Middle frontal gyrus (tissue), 1 donor: ENCODE data around the gene SERPINA1.
A peak's percentile ranks its signal among the peaks of the same experiment; 100 is the strongest.
"Not testable (repeated sequence)": the region's sequence is repeated elsewhere in the genome, so short reads cannot be mapped to it uniquely, and the experiment has no call there.

Experiments
- DNase-seq: peaks from one replicate; pipeline ENCODE4 v3.0.0-alpha.2; 2015; ENCODE audit warnings: low spot score; ENCODE audit errors: extremely low spot score

SERPINA1 gene

DNA sequence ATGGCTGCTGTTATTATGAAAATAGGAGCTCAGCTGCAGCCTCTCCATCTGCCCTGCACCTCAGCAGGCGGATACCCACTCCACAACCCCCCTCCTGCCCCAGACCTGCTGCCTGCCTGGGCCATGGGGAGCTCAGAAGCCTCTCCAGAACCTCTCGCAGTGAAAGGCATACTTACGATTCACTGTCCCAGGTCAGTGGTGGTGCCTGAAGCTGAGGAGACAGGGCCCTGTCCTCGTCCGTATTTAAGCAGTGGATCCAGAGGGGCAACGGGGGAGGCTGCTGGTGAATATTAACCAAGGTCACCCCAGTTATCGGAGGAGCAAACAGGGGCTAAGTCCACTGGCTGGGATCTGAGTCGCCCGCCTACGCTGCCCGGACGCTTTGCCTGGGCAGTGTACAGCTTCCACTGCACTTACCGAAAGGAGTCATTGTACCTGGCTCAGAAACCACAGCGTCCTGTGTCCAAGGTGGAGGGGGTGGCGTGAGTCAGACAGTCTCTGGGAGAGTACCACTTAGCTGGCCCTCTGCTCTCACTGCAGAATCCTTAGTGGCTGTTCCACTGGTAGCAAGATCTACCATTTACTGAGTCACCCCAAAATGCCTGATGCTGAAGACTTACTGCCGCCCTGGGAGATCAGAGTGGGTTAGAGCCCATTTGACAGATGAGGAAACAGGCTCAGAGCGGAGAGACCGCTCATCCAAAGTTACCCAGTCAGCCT is at the start of gene SERPINA1:
TSS of gene SERPINA1 (minus strand) at position 219 of the 720 bp plus-strand sequence. CDS start 5,365 bp downstream, outside the sequence.
- no peak for DNase-seq

DNA sequence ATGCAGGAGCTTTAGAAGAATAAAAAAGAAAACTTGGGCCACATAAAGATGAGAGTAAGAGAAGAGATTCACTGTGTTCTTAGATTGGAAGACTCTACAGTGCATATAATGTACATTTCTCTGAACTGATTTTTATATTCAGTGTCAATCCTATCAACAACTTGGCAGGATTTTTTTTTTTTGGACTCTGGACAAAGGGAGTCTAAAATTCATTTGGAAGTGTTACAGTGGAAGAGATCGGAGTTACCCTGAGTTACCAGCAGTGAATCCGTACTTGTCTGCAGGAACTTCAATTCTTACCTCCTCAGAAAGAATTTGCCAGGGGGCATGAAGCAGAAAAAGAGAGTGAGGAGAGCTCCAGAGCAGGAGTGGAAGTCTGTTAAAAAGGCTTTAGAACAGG is 40.2 kb upstream of the SERPINA1 start:
- DNase-seq = no peak

DNA sequence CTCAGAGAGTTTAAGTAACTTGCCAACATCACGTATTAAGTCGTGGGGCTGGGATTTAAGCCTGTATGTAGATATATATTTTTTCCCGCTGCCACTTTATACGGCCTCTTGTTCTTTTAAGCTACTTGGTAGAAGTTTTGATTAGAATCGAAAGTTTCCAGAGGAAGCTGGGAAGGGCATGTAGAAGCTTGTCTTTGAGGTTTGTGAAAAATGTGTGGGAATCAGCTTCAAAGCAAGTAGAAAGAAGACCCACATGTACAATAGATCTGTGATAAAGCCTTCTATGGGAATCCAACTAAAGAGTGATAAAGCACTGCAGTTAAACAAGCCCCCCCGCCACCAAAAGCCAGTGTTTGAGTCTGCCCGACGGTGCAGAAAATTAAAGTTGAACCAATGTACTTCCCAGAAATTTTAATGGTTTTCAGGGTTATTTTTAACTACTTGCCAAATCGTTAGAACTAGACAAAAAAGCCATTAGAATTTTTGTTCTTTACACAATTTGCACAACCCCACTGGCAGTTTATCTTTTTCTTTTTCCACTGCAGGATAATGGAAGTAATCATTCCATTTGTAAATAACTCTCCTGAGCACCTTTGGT is 38.7 kb upstream of the SERPINA1 start:
- no peak for DNase-seq

DNA sequence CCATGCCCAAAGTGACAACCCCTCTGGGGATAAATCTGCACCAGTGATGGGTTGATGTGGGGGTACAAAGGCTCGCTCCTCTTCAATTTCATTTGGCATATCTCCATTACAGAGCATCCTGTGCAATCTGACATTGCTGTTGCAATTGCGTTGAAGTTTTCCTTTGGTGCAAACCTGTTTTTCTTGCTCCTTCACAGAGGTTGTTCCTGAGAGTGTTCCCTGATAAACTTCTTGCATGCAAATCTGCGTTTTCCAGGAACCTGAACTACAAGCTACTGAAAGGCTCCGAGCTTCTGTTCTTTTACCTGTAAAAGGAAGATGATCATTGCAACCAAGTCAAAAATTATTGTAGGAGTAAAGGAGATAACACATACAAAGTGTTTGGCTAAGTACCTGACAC is 38.1 kb upstream of the SERPINA1 start:
- DNase-seq = no peak

DNA sequence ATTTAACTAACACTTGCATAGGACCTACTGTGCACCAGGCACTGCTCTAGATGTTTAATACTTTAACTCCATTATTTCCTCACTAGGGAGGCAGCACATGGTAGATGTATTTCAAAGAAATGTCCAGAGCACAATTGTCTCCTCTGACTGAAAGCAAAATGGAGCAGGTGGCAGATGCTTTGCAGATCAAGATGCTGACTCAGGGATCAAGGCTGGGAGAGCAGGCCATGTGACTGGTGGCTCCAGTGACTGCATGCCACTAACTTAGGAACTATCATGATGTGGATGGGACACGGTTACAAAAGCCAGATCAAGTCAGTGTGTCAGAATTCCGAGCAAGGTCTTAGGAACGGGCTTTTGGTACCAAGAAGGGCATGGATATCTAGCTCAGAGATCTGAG is 36.0 kb upstream of the SERPINA1 start:
- no peak for DNase-seq

DNA sequence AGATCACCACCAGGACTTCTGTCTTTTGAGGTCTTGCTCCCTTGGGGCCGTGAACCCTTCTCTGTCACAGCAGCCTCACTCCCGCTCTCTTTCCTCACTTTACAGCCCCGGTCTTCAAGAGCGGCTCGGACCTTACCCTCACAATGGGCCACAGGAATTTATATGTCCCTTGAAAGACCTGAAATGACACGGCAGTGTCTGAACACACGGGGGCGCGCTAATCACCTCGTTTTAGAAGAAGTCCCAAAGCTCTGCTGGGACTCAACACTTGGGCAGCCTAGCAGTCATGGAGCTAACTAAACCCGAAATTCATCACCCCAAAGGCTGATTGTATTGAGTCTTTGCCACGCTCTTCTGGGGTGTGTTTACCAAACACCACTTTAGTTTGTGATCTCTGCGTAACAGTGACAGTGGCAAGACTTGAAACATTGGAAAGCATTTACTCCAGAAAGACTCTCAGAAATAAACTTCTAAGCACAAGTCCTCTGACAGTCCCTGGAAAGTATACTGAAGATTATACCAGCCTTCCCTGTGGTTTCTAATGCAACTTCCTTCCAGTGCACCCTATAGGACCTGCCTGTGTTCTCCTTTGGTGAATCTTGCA is 35.2 kb upstream of the SERPINA1 start:
- peak; percentile 14 for DNase-seq

DNA sequence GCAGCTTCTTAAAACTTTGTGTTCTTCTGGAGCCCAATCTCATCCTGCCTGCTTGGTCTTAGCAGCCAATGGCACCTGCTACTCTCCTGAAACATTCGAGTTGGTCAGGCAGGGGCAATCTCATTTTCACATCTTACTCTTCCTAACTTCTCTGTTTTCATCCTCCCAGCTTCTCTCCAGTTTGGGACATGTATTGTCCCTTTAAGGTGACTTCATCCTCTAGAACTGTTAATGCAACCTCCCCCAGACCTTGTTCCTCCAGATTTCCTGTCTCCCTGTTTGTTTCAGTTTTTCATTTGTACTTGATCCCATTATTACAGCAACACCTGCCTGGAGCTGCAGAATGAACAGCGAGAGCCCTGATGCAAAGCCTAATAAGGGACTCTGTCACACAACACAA is 32.9 kb upstream of the SERPINA1 start:
- DNase-seq = no peak

DNA sequence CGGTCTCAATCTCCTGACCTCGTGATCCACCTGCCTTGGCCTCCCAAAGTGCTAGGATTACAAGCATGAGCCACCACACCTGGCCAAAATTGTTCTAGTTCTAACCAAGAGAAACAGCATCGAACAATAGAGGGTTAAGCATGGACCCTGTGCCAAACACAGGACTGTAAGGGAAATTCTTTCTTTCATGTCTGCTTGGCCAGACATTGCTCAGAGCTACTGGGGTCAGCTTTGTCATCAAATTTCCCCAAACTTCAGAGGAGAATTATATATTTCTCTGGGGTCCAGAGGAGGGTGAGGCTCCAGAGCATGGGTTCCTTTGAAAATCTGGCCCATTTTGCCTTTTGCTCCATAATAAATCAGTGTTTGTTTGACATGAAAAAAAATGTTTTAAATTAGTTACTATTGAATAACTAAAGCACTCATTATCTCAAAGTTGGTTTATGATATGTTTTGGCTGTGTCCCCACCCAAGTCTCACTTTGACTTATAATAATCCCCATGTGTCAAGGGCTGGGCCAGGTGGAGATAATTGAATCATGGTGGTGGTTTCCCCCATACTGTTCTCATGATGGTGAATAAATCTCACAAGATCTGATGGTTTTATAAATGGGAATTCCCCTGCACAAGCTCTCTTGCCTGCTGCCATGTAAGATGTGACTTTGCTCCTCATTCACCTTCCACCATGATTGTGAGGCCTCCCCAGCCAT is 29.2 kb upstream of the SERPINA1 start:
- DNase-seq = not testable (repeated sequence)

DNA sequence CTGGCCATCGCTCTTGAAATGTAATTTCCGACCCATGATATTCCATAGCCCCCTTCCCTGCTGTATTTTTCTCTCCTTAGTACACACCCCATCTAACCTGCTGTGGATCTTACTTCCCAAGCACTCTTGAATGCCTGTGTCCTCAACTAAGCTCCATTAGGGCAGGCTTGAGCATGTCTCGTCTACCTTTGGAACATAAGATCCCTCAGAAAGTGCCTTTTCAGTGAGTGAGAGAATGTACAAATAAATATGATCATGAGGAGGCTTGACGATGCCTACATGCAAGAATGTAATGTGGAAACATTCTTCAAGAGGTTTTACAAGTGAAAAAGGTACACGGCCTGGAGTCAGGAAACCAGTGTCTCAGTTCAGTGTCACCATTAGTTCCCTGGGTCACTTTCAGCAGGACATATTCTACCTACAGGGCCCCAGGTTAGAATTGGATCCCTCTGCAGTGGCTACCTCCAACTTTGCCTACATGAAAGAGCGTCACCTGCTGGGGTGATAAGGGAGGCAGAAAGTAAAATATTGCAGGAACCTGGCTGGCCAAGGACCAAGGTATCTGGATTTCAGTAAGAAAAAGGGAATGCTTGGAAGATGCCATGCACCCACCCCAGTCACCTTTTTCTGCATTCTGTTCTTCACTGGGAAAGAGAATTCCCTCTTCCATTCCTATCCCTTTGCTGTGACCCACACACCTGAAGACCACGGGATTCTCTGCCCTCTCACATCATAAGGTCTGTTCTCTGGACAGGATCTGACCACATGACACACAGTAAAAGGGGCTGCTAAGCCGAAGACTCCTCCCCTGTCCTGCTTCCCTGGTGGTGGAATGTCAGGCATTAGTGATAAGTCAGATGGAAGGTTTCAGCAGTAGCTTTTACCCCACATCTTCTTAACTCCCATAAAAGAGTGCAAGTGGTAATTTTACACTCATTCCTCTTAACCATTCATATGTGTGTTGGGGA is 24.6 kb upstream of the SERPINA1 start:
- DNase-seq = no peak

DNA sequence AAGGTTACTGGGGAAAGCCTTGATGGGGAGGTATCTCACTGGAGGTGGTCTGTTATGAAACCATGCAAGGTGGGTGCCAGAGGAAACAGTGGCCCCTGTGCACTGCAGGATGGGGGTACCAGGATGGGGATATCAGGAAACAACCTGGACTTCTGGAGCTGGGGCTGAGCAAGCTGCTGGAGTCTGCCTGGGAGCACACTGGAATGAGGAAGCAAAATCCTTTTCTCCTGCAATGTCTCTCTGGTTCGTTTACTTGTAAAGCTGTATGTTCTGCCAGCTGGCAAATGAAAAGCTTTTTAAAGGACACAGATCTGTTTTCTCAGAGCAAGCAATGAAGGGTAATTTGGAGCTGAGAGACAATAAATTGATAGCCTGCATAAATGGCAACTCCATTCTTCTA is 23.2 kb upstream of the SERPINA1 start:
- no peak for DNase-seq

DNA sequence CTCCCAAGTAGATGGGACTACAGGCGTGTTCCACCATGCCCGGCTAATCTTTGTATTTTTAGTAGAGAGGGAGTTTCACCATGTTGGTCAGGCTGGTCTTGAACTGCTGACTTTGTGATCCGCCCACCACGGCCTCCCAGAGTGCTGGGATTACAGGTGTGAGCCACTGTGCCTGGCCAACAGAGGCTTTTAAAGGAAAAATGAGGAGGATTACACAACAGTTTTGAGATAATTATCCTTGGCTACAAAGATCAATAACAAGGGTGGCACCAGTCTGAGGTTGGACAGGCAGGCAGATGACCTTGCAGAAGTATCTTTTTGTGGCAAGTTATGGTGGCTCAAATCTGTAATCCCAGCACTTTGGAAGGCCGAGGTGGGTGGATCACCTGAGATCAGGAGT is 21.0 kb upstream of the SERPINA1 start:
- not testable (repeated sequence) for DNase-seq

DNA sequence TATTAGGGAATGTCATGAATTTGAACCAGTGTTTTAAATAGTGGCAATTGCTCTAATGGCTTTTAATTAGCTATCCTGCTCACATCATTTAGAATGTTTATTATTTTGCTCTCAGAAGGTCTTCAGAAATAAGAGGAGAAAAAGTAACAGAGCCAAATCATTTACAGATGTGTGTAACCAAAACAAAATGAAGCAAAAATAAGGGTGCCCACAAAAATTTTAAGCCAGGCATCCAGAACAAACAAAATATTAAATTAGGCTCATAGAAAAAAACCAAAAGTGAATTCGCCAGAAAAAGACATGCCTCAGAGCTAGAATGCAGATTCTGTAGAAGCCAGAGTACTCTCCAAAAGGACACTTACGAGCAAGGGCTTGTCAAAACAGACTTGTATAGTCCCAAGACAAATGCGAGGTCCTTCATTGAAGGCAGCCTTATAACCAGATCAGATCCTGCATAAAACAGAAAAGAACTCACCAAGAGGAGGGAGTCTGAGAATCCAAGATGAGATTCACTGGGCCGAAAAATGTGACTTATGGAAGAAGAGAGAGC is 20.2 kb upstream of the SERPINA1 start:
- no peak for DNase-seq

DNA sequence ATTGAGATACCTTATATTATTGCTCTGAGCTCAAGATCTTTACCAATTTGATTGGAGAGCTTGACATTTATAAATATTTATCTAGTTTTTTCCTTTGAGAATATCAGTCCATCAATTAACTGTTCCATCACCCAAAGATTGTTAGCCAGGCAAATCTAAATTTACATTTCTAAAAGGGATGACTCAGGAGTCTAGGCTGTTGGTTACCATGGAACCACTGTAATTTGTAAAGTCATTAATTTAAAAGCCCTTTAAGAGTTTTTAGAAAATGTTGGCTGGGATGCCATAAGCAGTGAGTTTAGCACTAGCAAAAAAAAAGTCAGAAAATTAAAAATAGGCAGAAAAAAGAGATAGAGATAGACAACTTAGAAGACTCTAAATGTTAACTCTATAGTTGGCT is 19.5 kb upstream of the SERPINA1 start:
- DNase-seq = no peak

DNA sequence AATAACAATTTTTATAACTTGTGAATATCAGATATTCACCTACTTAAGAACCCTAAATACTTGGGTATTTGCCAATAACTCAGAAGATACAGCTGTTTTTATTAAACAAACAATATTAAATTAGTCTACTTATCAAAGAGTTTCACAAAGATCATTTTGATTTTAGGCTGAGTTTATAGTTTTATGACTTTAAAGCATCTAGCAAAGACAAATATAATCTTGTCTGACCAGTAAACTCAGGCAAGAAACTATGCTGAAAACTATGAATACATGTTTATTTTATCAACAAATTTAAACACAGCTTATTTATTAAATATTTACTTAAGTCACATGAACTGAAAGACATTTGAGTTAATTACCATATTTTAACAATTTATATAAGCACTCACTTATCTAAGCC is 18.5 kb upstream of the SERPINA1 start:
- no peak for DNase-seq

DNA sequence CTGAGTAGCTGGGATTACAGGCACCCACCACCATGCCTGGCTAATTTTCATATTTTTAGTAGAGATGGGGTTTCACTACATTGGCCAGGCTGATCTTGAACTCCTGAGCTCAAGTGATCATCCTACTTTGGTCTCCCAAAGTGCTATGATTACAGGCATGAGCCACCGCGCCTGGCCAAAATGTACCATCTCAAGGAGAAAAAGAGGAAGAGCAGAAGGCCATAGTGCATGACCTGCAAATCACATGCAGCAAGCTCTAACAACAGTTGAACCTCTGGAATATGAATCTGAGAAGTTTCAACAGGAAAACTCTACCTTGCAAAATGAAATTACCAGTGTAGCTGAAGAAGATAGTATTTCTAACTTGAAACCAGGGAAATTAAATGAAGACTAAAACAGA is 17.1 kb upstream of the SERPINA1 start:
- no peak for DNase-seq

DNA sequence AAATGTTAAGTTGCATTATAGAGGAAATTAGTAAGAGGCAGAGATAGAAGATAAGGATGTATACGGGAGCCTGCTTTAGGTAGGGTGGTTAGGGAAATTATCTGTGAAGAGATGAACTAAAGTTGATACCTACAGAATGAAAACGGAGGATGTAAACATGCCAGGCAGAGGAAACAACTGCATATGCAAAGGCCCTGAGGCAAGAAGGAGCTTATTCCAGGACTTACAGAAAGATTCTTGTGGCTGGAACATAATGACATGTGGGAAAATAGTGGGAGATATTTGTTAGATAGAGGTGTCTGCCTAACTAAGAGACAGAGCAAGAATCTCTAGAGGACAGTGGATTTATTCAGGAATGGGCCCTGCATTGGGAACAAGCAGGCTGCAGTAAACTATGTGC is 16.2 kb upstream of the SERPINA1 start:
- no peak for DNase-seq

DNA sequence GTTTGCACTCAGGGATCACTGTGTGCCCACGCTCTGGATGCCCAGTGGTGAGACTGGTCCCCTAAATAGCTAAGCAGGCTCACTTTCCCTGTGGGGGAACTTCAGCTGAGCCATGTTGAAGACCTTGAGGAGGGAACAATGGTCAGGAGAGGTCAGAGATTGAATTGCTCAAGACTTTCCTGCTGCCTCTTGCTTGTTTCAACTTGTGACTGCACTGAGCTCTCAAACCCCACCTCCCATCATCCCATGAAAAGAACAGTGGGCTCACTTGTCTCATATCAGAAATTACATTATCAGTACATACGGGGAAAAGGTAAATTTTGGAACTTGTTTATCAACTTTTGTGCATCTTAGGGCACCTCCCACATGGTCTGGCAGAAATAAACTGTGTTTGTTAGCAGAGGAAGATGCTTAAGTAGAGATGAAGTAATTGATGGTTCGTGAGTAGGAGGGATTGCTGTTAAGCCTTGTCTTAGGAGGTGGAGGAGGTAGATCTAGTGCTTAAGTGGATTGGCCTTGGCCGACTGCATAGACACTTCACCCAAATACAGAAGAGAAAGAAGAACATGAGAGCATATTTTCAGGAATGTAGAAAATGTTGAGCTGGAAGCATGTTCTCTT is 15.0 kb upstream of the SERPINA1 start:
- DNase-seq = no peak

DNA sequence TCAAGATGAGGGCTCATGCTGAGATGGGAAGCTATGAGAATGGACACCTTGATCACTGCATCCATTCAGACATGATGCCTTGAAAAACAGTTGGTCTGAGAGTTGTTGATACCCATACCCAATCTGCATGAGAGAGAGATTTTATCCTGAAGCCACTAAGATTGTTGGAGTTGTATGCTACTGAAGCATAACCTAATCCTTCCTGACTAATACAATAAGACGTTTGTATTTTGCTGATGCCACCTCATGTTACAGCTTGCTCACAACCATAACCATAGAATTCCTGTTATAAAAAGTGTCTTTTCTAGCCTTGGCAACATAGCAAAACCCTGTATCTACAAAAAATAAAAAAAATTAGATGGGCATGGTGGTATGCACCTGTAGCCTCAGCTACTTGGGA is 12.7 kb upstream of the SERPINA1 start:
- no peak for DNase-seq

DNA sequence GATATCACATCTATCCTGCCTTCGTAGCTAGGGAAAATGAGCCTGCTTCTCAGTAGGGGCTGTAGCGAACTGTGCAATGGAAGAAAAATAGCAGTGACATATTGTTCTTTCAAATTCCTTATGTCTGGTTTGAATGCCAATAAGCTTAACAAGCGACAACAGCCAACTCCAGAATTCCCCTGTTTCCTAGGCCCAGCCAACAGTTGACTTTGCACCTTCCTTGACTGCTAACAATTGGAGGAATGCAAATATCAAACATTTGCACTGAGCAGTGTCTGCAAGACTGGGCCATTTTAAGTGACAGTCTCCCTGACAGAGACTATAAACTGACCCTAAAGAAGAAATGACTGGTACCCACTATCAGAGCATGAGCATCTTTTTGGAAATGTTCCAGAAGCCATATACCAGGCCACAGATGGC is 12.0 kb upstream of the SERPINA1 start:
- no peak for DNase-seq

DNA sequence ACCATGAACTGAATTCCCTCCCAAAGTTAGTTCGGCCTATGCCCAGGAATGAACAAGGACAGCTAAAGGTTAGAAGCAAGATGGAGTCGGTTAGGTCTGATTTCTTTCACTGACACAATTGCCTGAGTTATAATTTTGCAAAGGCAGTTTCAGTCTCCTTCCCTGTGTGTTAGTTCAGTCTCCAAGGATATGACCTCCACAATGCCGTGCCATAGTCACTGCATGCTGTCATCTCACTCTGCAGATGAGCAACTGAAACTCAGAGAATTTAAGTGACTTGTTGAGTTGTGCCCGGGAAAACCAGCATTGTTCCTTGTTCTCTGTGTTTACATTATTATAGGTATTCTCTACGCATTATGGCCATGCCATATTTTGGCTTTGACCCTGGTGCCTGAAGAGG is 10.1 kb upstream of the SERPINA1 start:
- no peak for DNase-seq

DNA sequence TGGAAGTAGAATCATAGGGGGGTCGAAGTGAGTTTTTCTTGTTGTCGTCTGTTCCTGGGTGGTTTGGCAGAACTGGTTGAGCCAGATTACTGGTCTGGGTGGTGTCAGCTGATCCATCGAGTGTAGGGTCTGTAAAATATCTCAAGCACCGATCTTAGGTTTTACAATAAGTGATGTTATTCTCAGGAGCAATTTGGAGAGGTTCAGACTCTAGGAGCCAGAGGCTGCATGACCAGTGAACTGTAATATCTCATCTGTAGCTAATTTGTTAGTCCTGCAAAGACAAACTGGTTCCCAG is 9.7 kb upstream of the SERPINA1 start:
- DNase-seq = no peak
